Stimulated activated CD4-positive, alpha-beta T cell treated with anti-CD3 and anti-CD28 coated beads, Interleukin-1b, Interleukin-23, amount 100 ng/mL, for 4 hours (primary cell): ENCODE results near the gene LGALS7B.
"Not testable (repeated sequence)": the region's sequence is repeated elsewhere in the genome, so short reads cannot be mapped to it uniquely, and the experiment has no call there.

Source experiments
- DNase-seq, 2 donors: peaks; one replicate each; pipeline ENCODE4 v3.0.0-alpha.2; 2020; ENCODE audit warnings: low read depth in 2 of 2

The LGALS7B gene

DNA sequence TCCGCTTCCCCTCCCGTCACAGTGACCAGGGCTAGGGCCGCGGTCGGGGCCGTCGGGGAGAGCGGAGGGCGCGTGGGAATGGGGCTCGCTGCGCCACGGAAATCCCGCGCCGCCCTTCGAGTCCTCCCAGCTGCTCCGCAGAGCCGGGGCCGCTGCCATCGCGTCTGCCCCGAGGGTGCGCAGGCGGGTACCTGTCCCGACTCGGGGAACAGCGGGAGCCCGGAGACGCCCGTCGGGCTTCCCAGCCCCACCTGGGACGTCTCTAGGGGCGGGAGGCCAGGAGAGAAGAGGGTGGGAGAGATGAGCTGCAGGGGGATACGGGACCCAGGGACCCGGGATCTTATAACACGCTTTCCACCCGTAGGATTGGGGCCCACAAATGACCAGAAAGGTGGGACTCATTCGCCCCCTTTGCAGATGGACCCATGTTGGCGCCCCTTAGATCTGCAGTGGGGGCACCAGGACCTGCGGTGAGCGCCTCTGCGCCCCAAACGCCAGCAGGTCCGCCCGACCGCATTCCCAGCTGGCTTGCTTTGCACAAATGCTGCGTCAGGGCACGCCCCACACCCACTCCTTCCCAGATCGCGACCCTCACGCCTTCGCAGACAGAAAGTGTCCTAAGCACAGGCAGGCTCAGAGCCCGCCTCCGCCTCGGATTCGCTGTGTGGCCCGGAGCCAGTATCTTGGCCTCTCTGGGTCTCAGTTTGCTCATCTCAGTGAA lies 18.6 kb upstream of the LGALS7B start:
- not testable (repeated sequence) for DNase-seq

DNA sequence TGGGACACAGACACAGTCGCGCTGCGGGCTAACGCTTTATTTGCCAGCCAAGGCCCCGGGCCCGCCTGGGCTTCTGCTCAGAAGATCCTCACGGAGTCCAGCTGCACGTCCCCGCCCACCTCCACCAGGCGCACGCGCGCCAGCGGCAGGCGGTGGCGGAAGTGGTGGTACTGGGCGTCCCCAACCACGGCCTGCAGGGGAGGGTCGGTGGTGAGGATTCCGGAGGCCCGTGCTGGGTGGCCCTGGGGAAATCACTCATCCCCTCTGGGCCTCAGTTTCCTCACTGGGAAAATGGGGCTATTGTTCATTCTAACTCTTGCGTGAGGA lies 18.1 kb upstream of the LGALS7B start:
- DNase-seq: not testable (repeated sequence)

GRCh38 chr19:38771569-38771968 lies 17.4 kb upstream of the LGALS7B start:
- not testable (repeated sequence) for DNase-seq

GRCh38 chr19:38773469-38774177 lies 15.4 kb upstream of the LGALS7B start, which contains the start of gene LGALS7:
Gene LGALS7, minus strand, starts transcription at chr19:38773517. Its CDS starts 25 bp downstream, at chr19:38773492.
- DNase-seq: no peak

- DNase-seq: no peak
Observed at GRCh38 chr19:38774181-38774950, 14.6 kb upstream of the LGALS7B start.

- DNase-seq: no peak
Observed at GRCh38 chr19:38778733-38779132, 10.3 kb upstream of the LGALS7B start.

GRCh38 chr19:38780443-38780842 lies 8.6 kb upstream of the LGALS7B start:
- DNase-seq: no peak

GRCh38 chr19:38781058-38781457 lies 7.9 kb upstream of the LGALS7B start:
- DNase-seq: no peak

GRCh38 chr19:38782212-38782611 lies 6.8 kb upstream of the LGALS7B start:
- not testable (repeated sequence) for DNase-seq

GRCh38 chr19:38784224-38784623 lies 4.8 kb upstream of the LGALS7B start:
- DNase-seq: no peak

- no peak for DNase-seq
Observed at GRCh38 chr19:38785187-38785699, 3.8 kb upstream of the LGALS7B start.

- not testable (repeated sequence) for DNase-seq
Observed at GRCh38 chr19:38786061-38786460, 2.9 kb upstream of the LGALS7B start.

- DNase-seq: no peak
Observed at GRCh38 chr19:38786572-38787265, 2.3 kb upstream of the LGALS7B start.

DNA sequence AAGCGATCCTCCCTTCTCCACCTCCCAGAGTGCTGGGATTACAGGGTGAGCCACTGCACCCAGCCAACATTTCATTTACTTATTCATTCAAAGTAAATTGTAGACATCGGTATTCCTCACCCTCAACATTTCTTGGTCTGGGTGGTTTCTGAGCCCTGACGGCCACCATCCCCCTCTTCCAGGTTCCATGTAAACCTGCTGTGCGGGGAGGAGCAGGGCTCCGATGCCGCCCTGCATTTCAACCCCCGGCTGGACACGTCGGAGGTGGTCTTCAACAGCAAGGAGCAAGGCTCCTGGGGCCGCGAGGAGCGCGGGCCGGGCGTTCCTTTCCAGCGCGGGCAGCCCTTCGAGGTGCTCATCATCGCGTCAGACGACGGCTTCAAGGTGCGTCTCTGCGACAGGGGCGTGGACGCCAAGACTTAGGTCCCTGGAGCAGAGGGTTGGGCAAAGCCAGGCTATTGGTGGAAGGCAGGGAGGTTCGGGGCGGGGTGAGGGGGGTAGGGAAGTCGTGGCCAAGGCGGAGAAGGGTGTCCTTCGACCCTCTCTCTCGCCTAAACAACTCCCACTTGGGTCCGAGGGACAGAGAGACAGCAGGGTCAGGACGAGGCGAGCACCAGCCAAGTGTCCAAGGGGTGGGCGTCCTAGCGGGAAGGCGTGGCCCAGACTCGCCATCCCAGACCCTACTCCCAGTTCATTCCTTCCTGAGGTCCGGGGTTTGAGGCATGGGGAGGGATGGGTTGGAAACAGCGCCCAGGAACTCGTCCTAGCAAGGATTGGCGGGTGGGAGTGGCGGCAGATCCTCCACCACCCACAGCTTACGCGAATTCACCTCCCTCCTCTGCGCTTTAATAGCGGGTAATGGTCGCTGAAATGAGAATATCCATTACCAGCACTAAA lies 1.8 kb downstream of the LGALS7B start:
- not testable (repeated sequence) for DNase-seq

GRCh38 chr19:38791451-38792064 lies 2.6 kb downstream of the LGALS7B start:
- not testable (repeated sequence) for DNase-seq

GRCh38 chr19:38792250-38793111 lies 3.5 kb downstream of the LGALS7B start:
- peak; percentile 8 to 19 for DNase-seq

- no peak for DNase-seq
Observed at GRCh38 chr19:38793177-38793576, 4.2 kb downstream of the LGALS7B start.

DNA sequence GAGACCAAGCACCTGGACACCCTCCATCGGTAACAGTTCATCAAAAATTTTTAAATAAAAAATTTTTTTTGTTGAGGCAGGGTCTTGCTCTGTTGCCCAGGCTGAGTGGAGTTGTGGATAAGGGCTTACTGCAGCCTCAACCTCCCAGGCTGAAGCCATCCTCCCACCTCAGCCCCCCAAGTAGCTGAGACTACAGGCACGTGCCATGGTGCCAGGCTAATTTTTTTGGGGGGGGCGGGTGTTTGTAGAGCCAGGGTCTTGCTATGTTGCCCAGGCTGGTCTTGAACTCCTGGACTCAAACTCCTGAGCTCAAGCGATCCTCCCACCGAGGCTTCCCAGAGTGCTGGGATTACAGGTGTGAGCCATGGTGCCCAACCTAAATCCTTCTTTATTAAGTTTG lies 4.7 kb downstream of the LGALS7B start:
- DNase-seq: no peak

GRCh38 chr19:38795549-38795948 lies 6.5 kb downstream of the LGALS7B start:
- no peak for DNase-seq
